Measurements from ENCODE around the gene FAM187B.
"Not testable (repeated sequence)": the region's sequence is repeated elsewhere in the genome, so short reads cannot be mapped to it uniquely, and the experiment has no call there.

The FAM187B gene

DNA sequence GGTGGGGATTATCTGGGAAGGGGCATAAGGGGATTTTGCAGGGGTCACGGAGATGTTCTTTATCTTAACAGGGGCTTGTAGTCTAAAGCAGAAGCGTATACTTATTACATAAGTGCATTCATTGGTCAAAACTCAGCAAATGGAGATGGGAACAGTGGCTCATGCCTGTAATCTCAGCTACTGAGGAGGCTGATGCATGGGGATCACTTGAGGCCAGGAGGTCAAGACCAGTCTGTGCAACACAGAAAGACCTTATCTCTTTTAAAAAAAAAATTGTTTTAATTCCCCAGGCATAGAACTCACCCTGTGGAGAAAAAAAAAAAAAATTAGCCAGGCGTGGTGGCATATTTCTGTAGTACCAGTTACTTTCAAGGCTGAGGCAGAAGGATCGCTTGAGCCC, 18.9 kb downstream of the FAM187B start:
- DNase-seq = no peak

DNA sequence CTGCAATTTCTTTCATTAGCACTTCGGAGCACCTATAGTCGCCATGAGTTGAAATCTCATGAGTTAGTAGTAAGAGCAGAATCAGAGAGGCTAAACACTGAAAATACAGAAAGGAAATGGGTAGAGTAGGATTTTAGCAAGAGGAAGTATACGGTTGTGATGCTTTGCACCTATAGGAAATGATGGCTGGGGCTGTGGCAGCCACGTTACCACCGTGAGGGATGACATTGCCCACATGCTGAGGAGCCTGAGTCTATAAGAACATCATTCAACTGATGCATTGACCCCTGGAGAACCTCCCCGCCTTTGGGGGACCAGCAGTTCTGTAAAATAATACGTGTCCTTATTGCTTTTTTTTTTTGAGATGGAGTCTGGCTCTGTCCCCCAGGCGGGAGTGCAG, 20.4 kb downstream of the FAM187B start:
- peak; percentile 19 for DNase-seq

DNA sequence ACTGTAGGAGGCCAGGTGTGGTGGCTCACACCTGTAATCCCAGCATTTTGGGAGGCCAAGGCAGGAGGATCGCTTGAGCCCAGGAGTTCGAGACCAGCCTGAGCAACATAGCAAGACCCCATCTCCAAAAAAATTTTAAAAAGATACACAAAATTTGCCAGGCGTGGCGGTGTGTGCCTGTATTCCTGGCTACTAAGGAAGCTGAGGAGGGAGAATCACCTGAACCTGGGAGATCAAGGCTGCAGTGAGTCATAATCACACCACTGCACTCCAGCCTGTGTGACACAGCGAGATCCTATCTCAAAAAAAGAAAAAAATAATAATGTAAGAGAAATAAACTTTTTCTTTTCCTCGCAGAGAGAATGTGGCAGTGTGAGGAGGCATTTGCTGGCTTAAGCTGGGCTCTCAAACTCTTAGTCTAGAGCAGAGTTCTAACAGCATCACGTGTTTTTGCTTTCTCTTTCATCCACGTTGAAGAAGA, 21.1 kb downstream of the FAM187B start:
- DNase-seq = peak; percentile 64

DNA sequence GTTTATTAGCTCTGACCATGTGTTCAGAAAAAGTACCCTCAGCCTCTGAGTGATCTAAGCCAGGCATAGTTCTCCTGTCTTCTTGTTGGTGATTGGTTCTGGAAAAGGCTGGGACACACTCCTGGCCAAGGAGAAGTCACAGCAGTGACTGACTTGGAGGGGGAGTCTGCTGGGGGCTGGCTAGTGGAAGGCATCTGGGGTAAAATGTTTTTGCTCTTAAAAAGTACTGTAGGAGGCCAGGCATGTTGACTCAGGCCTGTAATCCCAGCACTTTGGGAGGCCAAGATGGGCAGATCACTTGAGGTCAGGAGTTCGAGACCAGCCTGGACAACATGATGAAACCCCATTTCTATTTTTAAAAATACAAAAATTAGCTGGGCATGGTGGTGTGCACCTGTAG, 21.7 kb downstream of the FAM187B start:
- no peak for DNase-seq

DNA sequence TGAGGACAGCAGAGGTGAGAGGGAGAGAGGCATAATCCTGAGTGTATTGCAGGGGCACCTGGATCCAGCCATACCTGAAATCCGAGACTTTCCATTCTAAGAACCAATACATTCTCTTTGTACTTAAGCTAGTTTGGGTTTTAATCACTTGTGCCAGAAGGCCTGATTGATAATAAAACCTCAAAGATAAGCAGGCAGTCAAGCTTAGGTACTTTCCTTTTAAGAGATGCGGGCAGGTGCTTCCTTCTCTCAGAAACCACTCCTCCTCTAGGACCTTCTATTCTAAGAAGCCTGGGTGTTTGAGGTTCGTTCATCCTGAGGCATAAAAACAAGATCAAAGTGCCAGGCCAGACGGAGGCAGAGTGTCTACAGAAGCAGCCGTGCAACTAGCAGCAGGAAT, 22.2 kb downstream of the FAM187B start:
- DNase-seq = peak; percentile 71

DNA sequence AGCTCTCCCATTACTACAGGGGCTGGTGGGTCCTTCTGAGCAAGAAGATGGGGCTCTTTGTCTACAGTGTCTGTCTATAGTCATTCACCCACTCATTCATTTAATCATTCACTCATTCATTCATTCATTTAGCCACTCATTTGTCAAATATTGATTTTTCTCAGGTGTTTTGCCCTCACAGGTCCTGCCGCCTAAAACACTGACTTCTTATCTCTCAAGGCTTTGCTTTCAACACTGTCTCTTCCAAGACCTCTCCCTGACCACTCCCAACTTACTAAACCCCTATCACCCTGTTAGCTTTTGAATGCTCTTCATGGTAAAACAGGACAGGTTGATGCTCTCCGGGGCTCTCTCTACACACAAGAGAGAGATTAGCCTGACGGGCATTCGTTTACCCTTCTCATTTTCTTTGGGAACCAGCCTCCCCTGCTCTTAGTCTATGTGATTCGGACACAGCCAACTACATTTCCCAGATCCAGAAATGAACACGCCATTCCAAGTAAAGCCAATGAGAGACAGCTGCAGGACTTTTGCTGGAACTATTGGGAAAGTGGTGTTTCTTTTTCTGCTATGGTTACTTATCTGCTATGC, 22.7 kb downstream of the FAM187B start:
- DNase-seq = no peak

DNA sequence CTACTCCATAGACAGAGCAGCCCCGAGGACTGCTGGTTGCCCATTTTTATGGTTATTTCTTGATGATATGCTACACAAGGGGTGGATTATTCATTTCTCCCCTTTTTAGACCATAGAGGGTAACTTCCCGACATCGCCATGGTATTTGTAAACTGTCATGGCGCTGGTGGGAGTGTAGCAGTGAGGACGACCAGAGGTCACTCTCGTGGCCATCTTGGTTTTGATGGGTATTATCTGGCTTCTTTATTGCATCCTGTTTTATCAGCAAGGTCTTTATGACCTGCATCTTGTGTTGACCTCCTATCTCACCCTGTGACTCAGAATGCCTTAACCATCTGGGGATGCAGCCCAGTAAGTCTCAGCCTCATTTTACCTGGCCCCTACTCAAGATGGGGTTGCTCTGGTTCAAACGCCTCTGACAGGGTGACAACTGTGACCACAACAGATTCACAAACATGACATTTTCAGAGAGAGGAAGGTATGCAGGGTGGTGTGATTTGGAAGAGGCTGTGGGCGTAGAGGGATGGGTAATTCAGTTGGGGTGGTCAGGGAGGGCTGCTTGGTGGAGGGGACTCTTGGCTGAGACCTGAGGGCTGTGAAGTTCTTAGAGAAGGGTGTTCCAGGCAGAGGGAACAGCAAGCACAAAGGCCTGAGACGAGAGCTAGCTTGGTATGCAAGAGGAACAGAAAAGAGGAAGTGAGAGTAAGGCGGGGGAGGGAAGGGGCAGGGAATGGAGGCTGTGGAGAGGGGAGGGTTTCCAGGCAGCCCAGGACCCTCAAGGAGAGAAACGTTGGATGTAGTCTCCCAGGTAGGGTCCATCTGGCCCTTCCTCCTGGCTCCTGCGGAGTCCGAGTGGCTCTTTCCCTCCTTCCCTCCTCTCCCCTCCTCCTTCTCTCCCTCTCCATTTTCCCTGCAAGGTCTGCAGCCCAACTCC, 23.5 kb downstream of the FAM187B start:
- peak; percentile 39 for DNase-seq

DNA sequence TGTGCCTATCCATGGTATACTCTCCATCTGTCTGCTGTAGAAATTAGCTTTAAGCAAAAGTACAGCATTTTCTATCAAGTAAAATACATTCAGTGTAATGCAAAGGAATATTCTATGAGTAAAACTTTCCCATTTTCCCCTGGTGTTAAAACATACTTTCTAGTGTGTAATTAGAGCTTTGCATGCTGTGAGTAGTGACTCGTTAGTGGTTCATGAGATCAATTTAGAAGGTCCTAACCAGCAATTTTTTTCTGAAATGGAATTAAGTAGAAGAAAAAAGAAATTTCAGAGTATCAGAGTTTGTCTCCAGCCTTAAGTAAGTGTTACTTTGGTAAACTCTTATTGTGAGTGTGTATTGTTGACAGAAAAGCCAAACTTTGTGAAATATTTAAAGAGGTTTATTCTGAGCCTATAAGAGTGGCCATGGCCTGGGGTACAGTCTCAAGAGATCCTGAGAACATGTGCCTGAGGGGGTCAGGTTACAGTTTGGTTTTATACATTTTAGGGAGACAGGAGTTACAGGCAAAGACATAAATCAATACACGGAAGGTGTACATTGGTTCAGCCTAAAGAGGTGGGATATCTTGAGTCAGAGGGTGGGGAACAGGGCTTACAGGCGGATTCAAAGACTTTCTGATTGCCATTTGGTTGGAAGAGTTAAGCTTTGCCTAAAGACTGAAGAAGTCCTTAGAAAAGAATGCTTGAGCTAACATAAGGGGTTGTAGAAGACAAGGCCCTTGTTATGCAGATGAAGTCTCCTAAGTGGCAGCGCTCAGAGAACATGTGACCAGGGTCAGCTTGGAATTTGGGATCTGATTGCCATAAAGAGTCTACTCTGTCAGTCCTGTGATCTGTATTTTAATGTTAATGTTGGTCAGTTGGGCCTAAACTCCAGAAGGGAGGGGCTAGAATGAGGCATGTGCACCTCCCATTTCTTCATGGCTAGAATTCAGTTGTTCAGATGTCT, 25.5 kb downstream of the FAM187B start:
- no peak for DNase-seq

DNA sequence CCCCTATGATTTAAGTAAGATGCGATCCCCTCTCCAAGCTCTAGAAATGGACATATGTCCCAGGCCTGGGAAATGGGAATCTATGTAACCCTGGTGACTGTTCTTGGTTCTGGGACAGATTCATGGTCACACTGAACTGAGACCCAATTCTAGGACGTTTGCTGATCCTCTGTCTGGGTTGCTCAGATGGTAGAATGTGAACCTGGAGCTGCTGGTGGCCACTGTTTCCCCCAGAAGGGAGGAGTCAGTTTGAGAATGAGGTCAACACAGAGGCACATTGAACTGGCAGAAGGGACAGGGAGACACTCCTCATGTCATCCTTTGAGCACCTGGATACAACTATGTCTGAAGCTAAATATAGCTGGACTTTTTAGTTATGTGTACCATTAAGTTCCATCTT, 29.1 kb downstream of the FAM187B start:
- no peak for DNase-seq

DNA sequence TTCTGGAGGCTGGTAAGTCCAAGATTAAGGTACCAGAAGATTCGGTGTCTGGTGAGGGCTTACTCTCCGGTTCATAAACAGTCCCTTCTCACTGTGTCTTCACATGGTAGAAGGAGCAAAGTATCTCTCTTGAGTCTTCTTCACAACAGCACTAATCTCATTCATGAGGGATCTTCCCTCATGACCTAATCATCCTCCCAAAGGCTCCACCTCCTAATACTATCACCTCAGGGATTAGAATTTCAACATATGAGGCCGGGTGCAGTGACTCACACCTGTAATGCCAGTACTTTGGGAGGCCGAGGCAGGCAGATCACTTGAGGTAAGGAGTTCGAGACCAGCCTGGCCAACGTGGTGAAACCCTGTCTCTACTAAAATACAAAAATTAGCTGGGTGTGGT, 31.7 kb downstream of the FAM187B start:
- not testable (repeated sequence) for DNase-seq

DNA sequence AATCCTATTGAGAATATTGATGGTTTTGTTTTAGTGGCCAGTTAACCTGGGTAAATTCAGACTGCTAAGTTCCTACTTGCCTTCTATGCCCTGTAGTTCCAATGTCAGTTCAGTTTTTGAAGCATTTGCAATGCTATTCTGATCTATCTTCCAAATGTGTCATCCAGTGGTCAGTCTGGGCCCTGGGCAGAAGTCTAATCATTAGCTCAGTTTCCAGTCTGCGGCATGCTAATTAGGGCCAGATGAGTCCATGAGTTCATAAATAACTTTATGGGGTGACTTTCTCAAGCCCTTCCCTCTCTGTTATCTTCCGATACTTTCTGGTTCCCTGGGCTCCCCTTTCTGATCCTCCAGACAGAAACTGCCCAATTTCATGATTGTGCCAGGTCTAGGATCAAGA, 32.7 kb downstream of the FAM187B start:
- DNase-seq = no peak

DNA sequence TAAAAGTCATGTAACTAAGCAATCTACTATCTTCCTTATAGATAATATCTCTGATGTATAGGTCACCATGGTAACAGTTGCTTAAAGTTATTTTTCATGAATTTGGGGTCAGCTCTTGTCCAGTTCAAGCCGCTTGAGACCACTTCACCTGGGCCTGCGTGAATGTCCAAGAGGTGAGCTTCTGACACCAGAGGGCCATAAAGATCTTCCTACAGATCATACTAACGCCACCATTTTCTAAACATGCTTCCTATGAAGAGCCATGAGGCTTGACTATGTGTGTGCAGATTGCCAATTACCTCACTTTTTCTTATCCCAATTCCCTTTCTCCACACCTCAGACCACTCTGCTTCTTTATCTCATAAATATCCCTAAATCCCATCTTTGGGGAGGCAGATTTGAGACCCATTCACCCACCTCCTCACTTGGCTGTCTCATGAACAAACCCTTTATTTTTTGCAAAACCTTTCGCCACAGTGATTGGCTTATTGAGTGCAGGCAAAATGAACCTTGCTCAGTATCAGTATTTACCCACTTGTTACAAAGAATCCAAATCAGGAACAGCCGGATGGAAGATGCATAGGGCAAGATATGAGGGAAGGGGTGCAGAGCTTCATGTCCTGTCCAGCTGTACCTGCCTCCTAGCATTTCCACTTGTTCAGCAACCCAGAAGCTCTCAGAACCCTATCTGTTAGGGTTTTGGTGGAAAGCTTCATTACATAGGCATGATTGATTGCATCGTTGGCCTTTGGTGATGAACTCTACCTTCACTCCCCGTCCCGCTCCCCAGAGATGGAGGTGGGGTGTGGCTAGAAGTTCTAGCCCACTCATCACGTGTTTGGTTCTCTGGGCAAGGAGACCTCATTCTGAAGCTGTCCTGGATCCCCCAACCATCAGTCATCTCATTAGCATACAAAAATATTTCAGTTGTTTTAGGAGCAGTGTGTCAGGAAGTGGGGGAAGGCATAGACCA, 34.2 kb downstream of the FAM187B start:
- no peak for DNase-seq

DNA sequence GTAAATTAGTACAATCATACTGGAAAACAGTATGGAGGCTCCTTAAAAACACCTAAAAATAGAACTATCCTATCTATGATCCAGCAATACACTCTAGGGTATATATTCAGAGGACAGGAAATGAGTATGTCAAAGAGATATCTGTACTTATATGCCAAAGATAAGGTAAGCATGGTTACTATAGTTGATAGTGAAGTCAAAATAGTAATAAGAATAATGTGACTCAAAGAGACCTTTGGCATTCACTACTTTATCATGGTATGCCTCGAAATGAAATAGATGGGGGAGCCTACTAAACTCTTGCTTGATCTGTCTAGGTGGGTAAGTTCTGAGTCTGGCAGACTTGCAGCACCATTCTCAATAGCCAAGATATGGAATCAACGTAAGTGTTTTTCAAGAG, 43.7 kb downstream of the FAM187B start:
- DNase-seq = no peak

DNA sequence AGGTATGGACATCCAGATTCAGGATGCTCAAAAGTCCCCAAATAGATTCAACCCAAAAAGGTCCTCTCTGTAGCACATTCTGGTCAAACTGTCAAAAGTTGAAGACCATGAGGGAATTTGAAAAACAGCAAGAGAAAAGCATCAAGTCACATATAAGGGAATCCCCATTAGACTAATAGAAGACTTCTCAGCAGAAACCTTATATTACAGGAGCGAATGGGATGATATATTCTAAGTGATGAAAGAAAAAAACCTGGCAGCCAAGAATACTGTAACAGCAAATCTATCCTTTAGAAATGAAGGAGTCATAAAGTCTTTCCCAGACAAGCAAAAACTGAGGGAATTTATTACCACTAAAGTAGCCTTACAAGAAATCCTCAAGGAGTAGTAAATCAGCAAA, 44.3 kb downstream of the FAM187B start:
- DNase-seq = no peak

DNA sequence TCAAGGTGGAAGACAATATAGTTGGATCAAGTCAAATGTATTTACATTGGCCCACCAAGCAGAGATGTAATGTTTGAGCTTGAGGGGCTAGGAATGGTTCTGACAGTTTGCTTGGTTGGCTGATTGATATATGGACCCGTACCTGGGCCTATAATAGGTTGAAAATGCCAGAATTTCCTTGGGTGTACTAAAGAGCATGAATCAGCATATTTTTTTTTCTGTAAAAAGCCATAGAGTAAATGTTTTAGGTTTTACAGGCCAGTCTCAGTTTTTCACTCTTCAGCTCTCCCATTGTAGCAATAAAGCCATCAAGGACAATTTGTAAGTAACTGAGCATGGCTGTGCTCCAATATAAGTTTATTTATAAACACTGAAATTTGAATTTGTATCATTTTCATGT, 47.2 kb downstream of the FAM187B start:
- no peak for DNase-seq

DNA sequence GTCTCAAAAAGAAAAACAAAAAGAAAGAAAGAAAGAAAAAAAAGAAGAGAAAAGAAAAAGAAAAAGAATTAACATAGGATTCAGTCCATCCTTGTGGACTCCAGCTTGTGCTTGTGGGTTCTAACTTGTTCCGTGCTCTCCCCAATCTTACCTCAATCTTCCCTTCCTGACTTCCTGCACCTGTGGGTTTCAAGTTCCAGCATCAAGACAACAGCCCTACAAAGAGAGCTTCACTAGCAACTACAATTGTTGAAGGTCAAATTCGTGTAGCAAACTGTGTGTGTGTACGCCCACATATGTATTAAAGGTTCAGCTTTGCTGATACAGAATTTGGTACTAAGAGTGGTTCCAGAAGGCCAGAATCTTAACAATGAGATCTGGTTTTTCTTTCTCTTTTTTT, 48.7 kb downstream of the FAM187B start:
- DNase-seq = no peak

DNA sequence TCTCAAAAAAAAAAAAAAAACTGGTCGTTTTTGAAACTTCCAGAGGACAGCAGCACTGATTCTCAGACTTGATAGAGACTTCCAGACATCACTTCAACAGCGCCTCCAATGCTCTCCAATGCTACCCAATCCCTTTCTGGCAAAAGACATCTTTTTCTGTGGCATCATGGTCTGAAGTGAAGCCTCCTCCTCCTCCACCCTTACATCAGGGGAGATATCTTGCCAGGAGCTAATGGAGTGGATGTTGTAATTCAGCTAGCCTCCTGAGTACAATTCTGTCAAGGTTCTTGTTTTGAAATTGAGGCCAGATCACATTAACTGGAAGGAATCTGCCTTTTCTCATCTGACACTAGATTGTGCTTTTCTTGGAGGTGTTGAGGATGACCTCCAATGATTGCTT, 49.8 kb downstream of the FAM187B start:
- DNase-seq = no peak

DNA sequence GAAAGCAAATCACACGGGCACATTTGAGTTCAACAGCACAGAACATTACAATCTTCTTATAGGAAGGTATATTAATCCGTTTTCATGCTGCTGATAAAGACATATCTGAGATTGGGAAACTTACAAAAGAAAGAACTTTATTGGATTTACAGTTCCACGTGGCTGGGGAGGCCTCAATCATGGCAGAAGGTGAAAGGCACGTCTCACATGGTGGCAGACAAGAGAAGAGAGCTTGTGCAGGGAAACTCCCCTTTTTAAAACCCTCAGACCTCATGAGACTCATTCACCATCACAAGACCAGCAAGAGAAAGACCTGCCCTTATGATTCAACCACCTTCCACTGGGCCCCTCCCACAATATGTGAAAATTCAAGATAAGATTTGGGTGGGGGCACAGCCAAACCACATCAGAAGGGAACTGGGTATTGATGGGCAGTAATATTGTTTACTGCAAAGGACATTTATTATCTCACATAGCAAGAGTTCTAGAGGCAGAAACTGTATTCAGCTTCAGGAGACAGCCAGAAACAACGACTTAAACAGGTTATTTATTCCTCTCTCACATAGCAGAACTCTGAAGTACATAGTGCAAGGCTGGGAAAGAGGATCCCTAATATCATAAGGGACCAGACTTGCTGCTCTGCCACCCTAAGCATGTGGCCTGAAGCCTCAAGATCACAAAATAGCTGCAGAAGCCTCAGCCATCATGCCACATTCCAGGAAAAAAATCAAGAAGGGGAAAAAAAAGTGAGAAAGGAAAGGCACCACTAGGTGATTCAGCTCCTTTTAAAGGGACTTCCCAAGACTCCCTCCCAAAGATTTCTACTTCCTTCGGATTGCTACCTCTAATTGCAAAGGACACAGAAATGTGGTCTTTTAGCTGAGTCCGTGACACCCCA, 50.9 kb downstream of the FAM187B start:
- DNase-seq = no peak

DNA sequence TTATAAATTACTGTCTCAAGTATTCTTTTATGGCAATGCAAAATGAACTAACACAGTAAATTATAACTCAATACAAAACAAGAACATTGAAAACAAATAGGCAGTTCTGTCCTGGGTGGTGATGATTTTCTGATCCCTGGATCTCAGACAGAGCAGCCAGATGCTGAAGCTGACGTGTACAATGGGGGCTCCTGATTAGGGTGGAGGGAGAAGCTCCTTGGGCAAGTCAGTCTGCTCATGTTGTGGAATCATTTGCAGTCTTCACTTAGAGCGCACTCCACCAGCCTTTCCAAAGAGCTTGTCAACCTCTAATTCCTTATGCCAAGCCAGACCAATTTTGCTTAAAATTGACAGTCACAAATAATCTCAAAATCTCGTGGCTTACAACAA, 52.4 kb downstream of the FAM187B start:
- DNase-seq = no peak

All from CD4-positive, alpha-beta T cell treated with Interleukin-17A for 4 hours (primary cell).